Stimulated activated CD4-positive, alpha-beta T cell treated with anti-CD3 and anti-CD28 coated beads, TNF-alpha, amount 100 ng/mL, for 1 hour (primary cell): ENCODE results near the gene SLC44A5.
"Not testable (repeated sequence)": the region's sequence is repeated elsewhere in the genome, so short reads cannot be mapped to it uniquely, and the experiment has no call there.

ENCODE experiments used
- DNase-seq, 3 donors: peaks; one replicate each; pipeline ENCODE4 v3.0.0-alpha.2; 2020; ENCODE audit warnings: low read depth in 3 of 3, low spot score in 1 of 3

Gene SLC44A5

DNA sequence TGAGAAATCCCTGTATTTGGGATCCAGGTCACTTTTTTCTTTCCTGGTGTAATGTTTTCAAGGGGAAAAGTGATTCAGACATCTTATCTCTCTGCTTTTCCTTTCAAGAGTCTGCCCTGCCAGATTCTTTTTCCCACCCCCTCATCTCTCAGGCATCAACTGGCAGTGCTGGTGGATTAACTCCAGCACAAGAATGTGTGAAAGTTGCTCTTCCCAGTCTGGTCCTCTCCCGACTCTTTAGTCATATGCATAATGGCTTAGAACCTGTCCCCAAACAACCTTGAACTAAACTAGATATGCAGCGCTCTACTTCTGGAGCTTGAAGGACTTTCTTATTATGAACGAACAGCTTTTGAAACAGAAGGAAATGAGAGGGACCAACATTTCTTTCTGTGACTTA lies 88.5 kb downstream of the SLC44A5 start:
- DNase-seq: no peak

DNA sequence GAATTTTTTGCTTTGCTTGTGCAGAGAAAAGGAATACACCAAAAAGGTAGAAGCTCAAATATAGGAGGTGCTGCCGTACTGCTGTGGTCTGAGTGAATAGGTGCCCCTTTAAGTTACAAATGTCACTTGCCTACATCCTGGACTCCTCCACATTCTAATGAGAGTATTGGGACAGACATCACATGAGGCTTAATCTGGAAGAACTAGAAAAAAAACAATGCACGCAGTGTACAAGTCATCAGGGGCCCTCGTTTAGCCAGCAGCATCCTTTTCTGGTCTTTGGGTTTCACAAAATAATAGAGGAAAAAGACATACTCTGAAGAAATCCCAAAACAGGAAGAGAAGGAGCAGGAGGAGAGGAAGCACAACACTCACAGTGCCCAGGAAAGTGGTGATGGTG lies 89.3 kb downstream of the SLC44A5 start:
- DNase-seq: no peak

GRCh38 chr1:75520862-75521475 lies 89.9 kb downstream of the SLC44A5 start:
- DNase-seq: no peak

GRCh38 chr1:75519651-75520427 lies 91.1 kb downstream of the SLC44A5 start:
- DNase-seq: no peak

DNA sequence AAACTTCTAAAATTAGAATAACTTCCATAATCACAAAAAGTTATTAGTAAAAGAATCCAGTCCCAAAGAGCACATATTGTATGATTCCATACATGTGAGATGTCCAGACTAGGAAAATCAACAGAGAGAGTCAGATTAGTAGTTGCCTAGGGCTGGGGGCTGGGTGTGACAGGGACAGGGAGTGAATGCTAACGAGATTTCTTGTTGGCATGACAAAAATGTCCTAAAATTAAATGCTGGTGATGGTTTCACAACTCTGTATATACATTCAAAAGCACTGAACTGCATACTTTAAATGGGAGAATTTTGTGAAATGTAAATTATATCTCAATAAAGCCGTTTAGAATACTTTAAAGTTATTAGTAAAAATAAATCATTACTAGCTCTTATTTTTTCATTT lies 92.2 kb downstream of the SLC44A5 start:
- no peak for DNase-seq

DNA sequence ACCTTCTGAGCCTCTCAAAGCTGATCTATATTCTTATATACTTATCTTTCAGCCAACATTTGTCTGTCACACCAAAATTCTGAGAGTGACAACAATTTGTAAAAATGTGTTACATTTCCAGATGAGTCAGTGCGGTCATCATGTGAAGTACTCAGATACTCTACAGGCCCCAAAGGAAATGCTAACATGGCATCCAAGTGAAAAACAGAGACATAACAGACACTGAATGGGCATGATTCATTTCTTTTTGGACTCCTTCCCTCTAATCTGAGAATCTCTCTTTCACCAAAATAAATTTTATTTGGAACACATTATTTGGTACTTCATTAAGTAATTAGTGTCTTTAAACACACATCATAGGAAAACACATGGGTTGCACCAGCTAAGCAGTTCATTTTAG lies 96.6 kb downstream of the SLC44A5 start:
- DNase-seq: no peak

- no peak for DNase-seq
Measured at GRCh38 chr1:75506976-75507375, 103.9 kb downstream of the SLC44A5 start.

GRCh38 chr1:75503221-75503974 lies 107.5 kb downstream of the SLC44A5 start:
- no peak for DNase-seq

DNA sequence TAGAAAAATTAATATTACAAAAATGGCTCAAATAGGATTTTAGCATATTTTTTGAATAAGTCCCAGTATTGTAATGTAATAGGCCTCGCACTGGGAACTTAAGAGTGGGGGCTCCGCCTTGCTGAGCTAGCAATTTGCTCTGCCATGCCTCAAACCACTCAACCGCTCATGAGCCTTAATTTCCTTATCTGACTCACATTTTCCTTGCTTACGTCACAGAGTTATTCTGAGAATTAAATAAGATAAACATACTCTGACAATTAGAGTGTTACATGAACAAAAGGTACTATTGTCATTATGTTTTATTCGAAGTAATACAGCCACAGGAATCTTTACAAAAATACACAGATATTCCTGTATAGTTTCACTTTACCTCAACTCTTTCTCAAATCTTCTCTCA lies 108.1 kb downstream of the SLC44A5 start:
- DNase-seq: no peak

- no peak for DNase-seq
Measured at GRCh38 chr1:75501577-75502295, 109.2 kb downstream of the SLC44A5 start.

DNA sequence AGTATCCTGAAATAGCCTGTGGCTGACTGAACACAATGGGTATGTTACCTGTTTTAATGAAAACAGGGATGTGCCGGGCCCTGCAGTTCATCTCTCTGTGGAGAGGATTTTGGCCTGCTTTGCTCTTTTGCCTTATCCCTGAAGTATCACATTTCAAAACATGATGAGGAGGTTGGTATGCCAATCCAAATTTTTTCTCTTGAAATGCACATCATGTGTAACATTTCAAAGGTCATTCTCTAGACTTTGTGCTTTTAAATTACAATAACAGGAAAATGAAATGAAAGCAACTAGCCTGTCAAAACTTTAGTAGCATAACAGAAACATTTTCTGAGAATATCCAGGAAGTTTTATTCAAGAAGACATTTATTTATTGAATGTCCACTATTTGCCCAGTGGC lies 118.9 kb downstream of the SLC44A5 start:
- no peak for DNase-seq

- no peak for DNase-seq
Measured at GRCh38 chr1:75487399-75487798, 123.5 kb downstream of the SLC44A5 start.

GRCh38 chr1:75484789-75485188 lies 126.1 kb downstream of the SLC44A5 start:
- no peak for DNase-seq

DNA sequence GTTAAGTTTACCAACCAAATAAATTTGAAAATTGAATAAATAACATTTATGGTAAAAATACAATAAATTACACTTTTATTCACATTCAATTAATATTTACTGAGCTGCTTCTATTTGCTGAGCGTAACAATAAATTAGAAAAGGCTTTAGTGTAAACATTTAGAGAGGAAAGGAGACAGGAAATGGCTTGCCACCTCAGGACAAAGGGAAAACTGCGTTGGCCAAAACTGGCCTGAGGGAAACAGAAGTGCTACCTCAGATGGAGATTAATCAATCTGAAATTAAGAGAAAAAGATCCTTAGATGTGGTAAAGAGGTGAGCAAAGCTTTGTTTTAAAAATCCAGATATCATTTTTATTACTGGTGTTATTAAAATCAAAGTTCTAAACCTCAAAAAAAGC lies 128.0 kb downstream of the SLC44A5 start:
- no peak for DNase-seq

DNA sequence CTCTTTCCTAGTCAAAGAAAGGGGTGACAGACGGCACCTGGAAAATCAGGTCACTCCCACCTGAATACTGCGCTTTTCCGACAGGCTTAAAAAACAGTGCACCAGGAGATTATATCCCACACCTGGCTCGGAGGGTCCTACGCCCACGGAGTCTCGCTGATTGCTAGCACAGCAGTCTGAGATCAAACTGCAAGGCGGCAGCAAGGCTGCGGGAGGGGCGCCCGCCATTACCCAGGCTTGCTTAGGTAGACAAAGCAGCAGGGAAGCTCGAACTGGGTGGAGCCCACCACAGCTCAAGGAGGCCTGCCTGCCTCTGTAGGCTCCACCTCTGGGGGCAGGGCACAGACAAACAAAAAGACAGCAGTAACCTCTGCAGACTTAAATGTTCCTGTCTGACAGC lies 134.4 kb downstream of the SLC44A5 start:
- DNase-seq: not testable (repeated sequence)

GRCh38 chr1:75475696-75476095 lies 135.2 kb downstream of the SLC44A5 start:
- DNase-seq: no peak

- DNase-seq: no peak
Measured at GRCh38 chr1:75472971-75473603, 137.8 kb downstream of the SLC44A5 start.

GRCh38 chr1:75472089-75472970 lies 138.6 kb downstream of the SLC44A5 start:
- no peak for DNase-seq

DNA sequence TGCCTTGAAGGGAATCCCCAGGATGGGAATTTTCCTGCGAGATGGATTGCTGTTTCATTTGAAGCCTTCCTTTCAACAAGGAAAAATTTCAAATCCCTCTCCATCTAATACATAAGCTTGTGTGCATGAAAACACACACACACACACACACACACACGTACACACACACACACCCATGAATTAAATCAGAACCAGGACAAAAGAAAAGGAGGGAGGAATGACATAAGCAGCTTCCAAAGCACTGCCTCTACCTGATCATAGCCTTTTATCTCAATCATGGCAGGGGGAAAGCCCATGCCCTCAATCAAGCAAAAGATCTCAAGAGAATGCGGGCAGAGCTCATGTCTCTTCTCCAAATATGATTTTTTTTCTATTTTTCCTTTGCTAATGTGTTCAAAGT lies 139.7 kb downstream of the SLC44A5 start:
- DNase-seq: no peak

DNA sequence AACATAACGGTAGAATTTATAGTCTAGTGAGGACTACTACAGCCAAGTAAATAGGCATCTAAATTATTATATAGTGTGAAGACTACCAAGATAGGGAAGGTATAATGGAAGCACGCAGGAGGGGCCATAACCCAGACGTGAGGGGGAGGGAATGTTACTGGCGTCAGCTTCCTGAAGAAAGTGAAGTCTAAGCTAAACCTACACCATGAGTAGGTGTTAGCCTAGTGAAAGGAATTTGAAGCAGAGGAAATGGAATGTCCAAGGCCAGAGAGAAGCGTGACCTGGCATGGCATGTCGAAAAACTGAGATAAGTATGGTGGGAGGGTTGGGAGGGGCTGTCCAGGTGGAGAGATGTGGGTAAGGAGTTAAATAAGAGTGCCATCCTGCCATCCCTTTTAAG lies 140.5 kb downstream of the SLC44A5 start:
- no peak for DNase-seq
